ENCODE results near the gene SAMMSON.

DNA sequence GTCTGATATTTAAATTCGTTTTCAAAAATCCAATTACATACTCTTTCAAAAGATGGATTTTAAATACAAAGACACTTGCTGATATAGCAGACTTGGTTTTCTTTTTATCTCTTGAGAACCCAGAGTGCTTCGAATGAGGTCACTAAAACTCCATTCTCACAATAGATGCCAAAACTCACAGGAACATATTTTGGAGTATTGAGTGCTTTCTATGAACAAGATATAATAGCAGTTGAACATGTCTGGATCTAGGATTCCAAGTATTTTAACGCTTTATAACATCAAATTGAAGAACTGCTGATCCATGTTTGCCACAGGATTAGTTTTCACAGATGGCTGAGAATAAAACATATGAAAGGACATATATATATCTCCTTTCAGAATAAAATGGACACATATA is 113.2 kb downstream of the SAMMSON start:
- TF ChIP-seq, protein P1, sequence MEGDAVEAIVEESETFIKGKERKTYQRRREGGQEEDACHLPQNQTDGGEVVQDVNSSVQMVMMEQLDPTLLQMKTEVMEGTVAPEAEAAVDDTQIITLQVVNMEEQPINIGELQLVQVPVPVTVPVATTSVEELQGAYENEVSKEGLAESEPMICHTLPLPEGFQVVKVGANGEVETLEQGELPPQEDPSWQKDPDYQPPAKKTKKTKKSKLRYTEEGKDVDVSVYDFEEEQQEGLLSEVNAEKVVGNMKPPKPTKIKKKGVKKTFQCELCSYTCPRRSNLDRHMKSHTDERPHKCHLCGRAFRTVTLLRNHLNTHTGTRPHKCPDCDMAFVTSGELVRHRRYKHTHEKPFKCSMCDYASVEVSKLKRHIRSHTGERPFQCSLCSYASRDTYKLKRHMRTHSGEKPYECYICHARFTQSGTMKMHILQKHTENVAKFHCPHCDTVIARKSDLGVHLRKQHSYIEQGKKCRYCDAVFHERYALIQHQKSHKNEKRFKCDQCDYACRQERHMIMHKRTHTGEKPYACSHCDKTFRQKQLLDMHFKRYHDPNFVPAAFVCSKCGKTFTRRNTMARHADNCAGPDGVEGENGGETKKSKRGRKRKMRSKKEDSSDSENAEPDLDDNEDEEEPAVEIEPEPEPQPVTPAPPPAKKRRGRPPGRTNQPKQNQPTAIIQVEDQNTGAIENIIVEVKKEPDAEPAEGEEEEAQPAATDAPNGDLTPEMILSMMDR (IDR thresholded peaks at IDR 0.05): no peak
- no peak for TF ChIP-seq POLR2A (IDR thresholded peaks at IDR 0.05)
